Lower lobe of right lung (tissue), 2 donors: ENCODE measurements around the gene HRAS. TPM values are rescaled to one million over a fixed set of nuclear protein-coding genes. Genes with fewer than 3 reads are reported as not detected.

Experiments
- ATAC-seq, 2 donors: fragments of 200-7000 bp; cut with Tn5 transposase; one replicate each; pipeline ENCODE4 v1.9.1; 2020 to 2022; ENCODE audit warnings: mild to moderate bottlenecking in 2 of 2, moderate library complexity in 2 of 2
- DNase-seq: peaks from one replicate; pipeline ENCODE4 v3.0.0-alpha.2; 2020
- H3K27ac ChIP-seq: fragments of 200-600 bp; one replicate; pipeline ENCODE4 v1.8.0; 2022
- H3K27me3 ChIP-seq: fragments of 200-600 bp; one replicate; pipeline ENCODE4 v1.8.0; 2022; ENCODE audit warnings: low read depth
- H3K36me3 ChIP-seq: fragments of 200-600 bp; one replicate; pipeline ENCODE4 v1.8.0; 2022; ENCODE audit warnings: mild to moderate bottlenecking
- H3K4me1 ChIP-seq: fragments of 200-600 bp; one replicate; pipeline ENCODE4 v1.8.0; 2022
- H3K4me3 ChIP-seq: fragments of 200-600 bp; one replicate; pipeline ENCODE4 v1.8.0; 2022; ENCODE audit warnings: mild to moderate bottlenecking
- H3K9me3 ChIP-seq: fragments of 200-600 bp; one replicate; pipeline ENCODE4 v1.8.0; 2022
- CTCF ChIP-seq: fragments of 200-600 bp; IDR thresholded peaks from one replicate; pipeline ENCODE4 v1.8.0; 2022; ENCODE audit warnings: antibody characterized with exemption, mild to moderate bottlenecking
- intact Hi-C: fragments of 100-400 bp; cut with DNase I; formaldehyde crosslinking; loops from one replicate; pipeline ENCODE4 v1.11.0; 2022
- total RNA-seq: library from RNA; stranded (reverse); fragmentation: NEBNext Ultra II Directional; extraction: Animal tissue kit (Norgen Biotek cat#: 25700); gene quantifications from one replicate; pipeline ENCODE4 v1.2.1, GENCODE V29; 2021
- donor health status: DM: no; HTN: yes; CAD: no; lungs with severe emphysema.

HRAS gene
- total RNA-seq, 1 donor from 2014 or later, result 36.3 TPM

- Histone ChIP-seq H3K4me3 (no peak overlapping the region), H3K36me3 (peaks cover 85% of the 10 kb centered on the region), H3K27ac (no peak overlapping the region), H3K4me1 (peaks cover 20% of the 10 kb centered on the region), H3K9me3 (no peaks in the 10 kb centered on the region), H3K27me3 (no peaks in the 10 kb centered on the region)
- ATAC-seq (no peak), DNase-seq (no peak)
- intact Hi-C loops, result no loop called here
- TF ChIP-seq CTCF, result no peak
Observed at GRCh38 chr11:498297-499181, 36.8 kb downstream of the HRAS start.

GRCh38 chr11:497565-498296 lies 37.6 kb downstream of the HRAS start:
- no peaks in the 10 kb centered on the region for H3K27me3 ChIP-seq
- H3K36me3 ChIP-seq, result peaks cover 94% of the 10 kb centered on the region
- no peak overlapping the region for H3K27ac ChIP-seq
- peaks cover 12% of the 10 kb centered on the region for H3K4me1 ChIP-seq
- DNase-seq, result no peak
- intact Hi-C loops, result no loop called here
- no peak for TF ChIP-seq CTCF
- no peak for ATAC-seq
- H3K9me3 ChIP-seq, result no peaks in the 10 kb centered on the region
- H3K4me3 ChIP-seq, result no peak overlapping the region

GRCh38 chr11:496834-497564 lies 38.4 kb downstream of the HRAS start:
- TF ChIP-seq CTCF, result no peak
- Histone ChIP-seq H3K4me1 (peaks cover 5% of the 10 kb centered on the region), H3K9me3 (no peaks in the 10 kb centered on the region), H3K27me3 (no peaks in the 10 kb centered on the region), H3K4me3 (no peak overlapping the region), H3K27ac (no peak overlapping the region), H3K36me3 (peaks cover 97% of the 10 kb centered on the region)
- DNase-seq (no peak), ATAC-seq (no peak)
- intact Hi-C loops, result no loop called here

GRCh38 chr11:495537-495931 lies 39.8 kb downstream of the HRAS start:
- no peak for DNase-seq
- Histone ChIP-seq H3K4me1 (no peaks in the 10 kb centered on the region), H3K4me3 (no peak overlapping the region), H3K27me3 (no peaks in the 10 kb centered on the region), H3K27ac (no peak overlapping the region), H3K9me3 (no peaks in the 10 kb centered on the region), H3K36me3 (peaks cover 92% of the 10 kb centered on the region)
- ATAC-seq, result no peak
- intact Hi-C loops, result no loop called here
- no peak for TF ChIP-seq CTCF

- intact Hi-C loops, result no loop called here
- Histone ChIP-seq H3K36me3 (peaks cover 91% of the 10 kb centered on the region), H3K4me3 (no peak overlapping the region), H3K27ac (no peak overlapping the region), H3K9me3 (no peaks in the 10 kb centered on the region), H3K27me3 (no peaks in the 10 kb centered on the region), H3K4me1 (no peaks in the 10 kb centered on the region)
- no peak for TF ChIP-seq CTCF
- DNase-seq (no peak), ATAC-seq (no peak)
Observed at GRCh38 chr11:494761-495536, 40.4 kb downstream of the HRAS start.
